Retinal pigment epithelial cell (primary cell): Measurements from ENCODE around the gene TULP3.

Source experiments
- DNase-seq: peaks from one replicate; pipeline ENCODE4 v3.0.0-alpha.2; 2010; ENCODE audit warnings: low read depth
- H3K4me3 ChIP-seq: 2 replicates; pipeline ENCODE4 v1.5.1; 2011; ENCODE audit warnings: mild to moderate bottlenecking, low read length, control low read depth, moderate library complexity
- CTCF ChIP-seq: conservative IDR thresholded peaks from 2 replicates; pipeline ENCODE4 v1.5.1; 2011; ENCODE audit warnings: low read depth, low read length, control low read depth, inconsistent platforms

Gene TULP3

GRCh38 chr12:2977776-2978175, 87.1 kb downstream of the TULP3 start:
- H3K4me3 ChIP-seq: no peak overlapping the region
- no peak for TF ChIP-seq CTCF
- no peak for DNase-seq

GRCh38 chr12:2979806-2980205, 89.1 kb downstream of the TULP3 start:
- no peak for TF ChIP-seq CTCF
- no peak overlapping the region for H3K4me3 ChIP-seq
- DNase-seq: no peak

GRCh38 chr12:2980630-2981029, 89.9 kb downstream of the TULP3 start:
- no peak for DNase-seq
- H3K4me3 ChIP-seq: no peak overlapping the region
- no peak for TF ChIP-seq CTCF

- H3K4me3 ChIP-seq: no peak overlapping the region
- no peak for TF ChIP-seq CTCF
- no peak for DNase-seq
Measured at GRCh38 chr12:2982361-2982760, 91.7 kb downstream of the TULP3 start.

GRCh38 chr12:2984249-2984648, 93.6 kb downstream of the TULP3 start:
- no peak for DNase-seq
- no peak overlapping the region for H3K4me3 ChIP-seq
- no peak for TF ChIP-seq CTCF

GRCh38 chr12:2984698-2985097, 94.0 kb downstream of the TULP3 start:
- no peak for TF ChIP-seq CTCF
- no peak for DNase-seq
- no peak overlapping the region for H3K4me3 ChIP-seq

GRCh38 chr12:2986876-2987275, 96.2 kb downstream of the TULP3 start:
- H3K4me3 ChIP-seq: no peak overlapping the region
- no peak for DNase-seq
- TF ChIP-seq CTCF: no peak
